CD4-positive, CD25-positive, alpha-beta regulatory T cell (primary cell): ENCODE data around the gene TLX1. TPM values are rescaled to one million over a fixed set of nuclear protein-coding genes. Genes with fewer than 3 reads are reported as not detected.

Source experiments
- ATAC-seq, 2 donors: fragments of 150-1000 bp; cut with Tn5 transposase; one replicate each; pipeline ENCODE4 v1.10.0; 2021; ENCODE audit warnings: low read depth in 2 of 2, moderate number of reproducible peaks in 2 of 2, moderate library complexity in 1 of 2
- DNase-seq, 3 donors: peaks; one replicate each; pipeline versions ENCODE4 v3.0.0 to v3.0.0-alpha.2; 2012 to 2022; ENCODE audit warnings: mixed read lengths in 1 of 3
- H3K27ac ChIP-seq: one replicate; pipeline ENCODE4 v1.7.0; 2013; ENCODE audit warnings: mild to moderate bottlenecking, low read length; ENCODE audit not compliant: insufficient read depth, poor library complexity, severe bottlenecking
- H3K27me3 ChIP-seq: one replicate; pipeline ENCODE4 v1.7.0; 2013; ENCODE audit warnings: low read length; ENCODE audit not compliant: control insufficient read depth, insufficient read depth
- H3K36me3 ChIP-seq: one replicate; pipeline ENCODE4 v1.7.0; 2013; ENCODE audit warnings: mild to moderate bottlenecking, low read length, moderate library complexity; ENCODE audit not compliant: control insufficient read depth, insufficient read depth
- H3K4me1 ChIP-seq: 2 replicates; pipeline ENCODE4 v1.7.0; 2013; ENCODE audit warnings: mild to moderate bottlenecking, low read length; ENCODE audit not compliant: insufficient read depth, control insufficient read depth, poor library complexity, severe bottlenecking
- H3K4me3 ChIP-seq: one replicate; pipeline ENCODE4 v1.7.0; 2013; ENCODE audit warnings: low read depth, mild to moderate bottlenecking, low read length, moderate library complexity
- H3K9me3 ChIP-seq, 2 experiments: 1 replicate in 1 of 2; 2 replicates in 1 of 2; pipeline ENCODE4 v1.7.0; 2013; ENCODE audit warnings: low read length in 2 of 2, mild to moderate bottlenecking in 1 of 2, moderate library complexity in 1 of 2; ENCODE audit not compliant: control insufficient read depth in 2 of 2
- H3K27ac Mint-ChIP-seq, 3 donors: one replicate each; pipeline ENCODE4 v1.8.0; 2020 to 2022; ENCODE audit warnings: mild to moderate bottlenecking in 3 of 3, mixed read lengths in 3 of 3, moderate library complexity in 2 of 3
- H3K27me3 Mint-ChIP-seq: one replicate; pipeline ENCODE4 v1.8.0; 2022; ENCODE audit warnings: mild to moderate bottlenecking, mixed read lengths
- H3K36me3 Mint-ChIP-seq: one replicate; pipeline ENCODE4 v1.8.0; 2020; ENCODE audit warnings: mixed read lengths
- H3K4me1 Mint-ChIP-seq, 4 donors: one replicate each; pipeline ENCODE4 v1.8.0; 2020 to 2022; ENCODE audit warnings: mixed read lengths in 4 of 4, mild to moderate bottlenecking in 1 of 4
- H3K4me3 Mint-ChIP-seq, 4 donors: one replicate each; pipeline ENCODE4 v1.8.0; 2020 to 2022; ENCODE audit warnings: mild to moderate bottlenecking in 4 of 4, mixed read lengths in 4 of 4, moderate library complexity in 3 of 4
- H3K9me3 Mint-ChIP-seq, 7 donors: one replicate each; pipeline ENCODE4 v1.8.0; 2020 to 2022; ENCODE audit warnings: mixed read lengths in 7 of 7, mild to moderate bottlenecking in 3 of 7, moderate library complexity in 2 of 7
- polyA plus RNA-seq, 4 donors: library from polyadenylated mRNA; unstranded; fragments of 300-500 nt; fragmentation: Illumina TruSeq; gene quantifications; one replicate each; pipeline ENCODE4 v1.2.3, GENCODE V29; 2021
- total RNA-seq: library from RNA; stranded (reverse); gene quantifications from one replicate; pipeline ENCODE4 v1.2.3, GENCODE V29; 2022

Gene TLX1
- total and polyA plus RNA-seq, 5 donors from 2014 or later, result not detected

DNA sequence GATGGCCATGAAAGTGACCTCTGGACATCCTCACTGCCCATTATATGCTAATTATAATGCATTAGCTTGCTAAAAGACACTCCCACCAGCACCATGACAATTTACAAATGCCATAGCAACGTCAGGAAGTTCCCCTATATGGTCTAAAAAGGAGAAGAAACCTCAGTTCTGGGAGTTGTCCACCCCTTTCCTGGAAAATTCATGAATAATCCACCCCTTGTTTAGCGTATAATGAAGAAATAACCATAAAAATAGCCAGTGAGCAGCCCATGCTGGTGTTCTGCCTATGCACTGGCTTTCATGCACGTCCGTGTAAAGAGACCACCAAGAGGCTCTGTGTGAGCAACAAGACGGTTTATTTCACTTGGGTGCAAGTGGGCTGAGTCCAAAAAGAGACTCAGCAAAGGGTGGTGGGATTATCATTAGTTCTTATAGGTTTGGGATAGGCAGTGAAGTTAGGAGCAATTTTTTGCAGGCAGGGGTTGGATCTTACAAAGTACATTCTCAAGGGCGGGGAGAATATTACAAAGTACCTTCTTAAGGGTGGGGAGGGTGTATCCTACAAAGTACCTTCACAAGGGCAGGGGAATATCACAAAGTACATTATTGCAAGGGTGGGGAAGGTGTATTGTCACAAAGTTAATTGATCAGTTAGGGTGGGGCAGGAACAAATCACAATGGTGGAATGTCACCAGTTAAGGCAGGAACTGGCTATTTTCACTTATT is 52.5 kb downstream of the TLX1 start:
- DNase-seq (no peak), ATAC-seq (no peak)
- Histone ChIP-seq H3K27ac (no peak overlapping the region), H3K27me3 (peaks cover 2% of the 10 kb centered on the region), H3K36me3 (no peaks in the 10 kb centered on the region), H3K4me3 (no peak overlapping the region), H3K9me3 (no peaks in the 10 kb centered on the region), H3K4me1 (no peaks in the 10 kb centered on the region)
- H3K27ac Mint-ChIP-seq, result no peak overlapping the region
- H3K36me3 Mint-ChIP-seq, result no peaks in the 10 kb centered on the region
- no peak overlapping the region for H3K4me3 Mint-ChIP-seq
- no peaks in the 10 kb centered on the region for H3K9me3 Mint-ChIP-seq
- no peaks in the 10 kb centered on the region for H3K4me1 Mint-ChIP-seq
- peaks cover 6% of the 10 kb centered on the region for H3K27me3 Mint-ChIP-seq

Other genes with a start within 250 kb of the TLX1 start
- gene SLF2, start 218.3 kb upstream of the TLX1 start, total RNA-seq, result 23.2 TPM
- 10 to 100 TPM; 10.3 to 11.8 (median 10.6) TPM for gene SLF2, start 218.3 kb upstream of the TLX1 start, polyA plus RNA-seq
- 1.1 TPM for gene SEMA4G, start 161.8 kb upstream of the TLX1 start, total RNA-seq
- under 1 TPM in 1 of 4 donors, not detected in 3; 0.61 TPM for gene SEMA4G, start 161.8 kb upstream of the TLX1 start, polyA plus RNA-seq
- gene MRPL43, start 143.8 kb upstream of the TLX1 start, total RNA-seq, result 40.2 TPM
- 100 to 1,000 TPM; 135 to 148 (median 137) TPM for gene MRPL43, start 143.8 kb upstream of the TLX1 start, polyA plus RNA-seq
- 3.4 TPM for gene TWNK, start 143.8 kb upstream of the TLX1 start, total RNA-seq
- 10 to 100 TPM in 1 of 4 donors, 1 to 10 TPM in 3; 3.8 to 12.8 (median 6.7) TPM for gene TWNK, start 143.8 kb upstream of the TLX1 start, polyA plus RNA-seq
- gene LZTS2, start 131.5 kb upstream of the TLX1 start, total RNA-seq, result 19.3 TPM
- gene LZTS2, start 131.5 kb upstream of the TLX1 start, polyA plus RNA-seq, result 10 to 100 TPM; 11.0 to 16.4 (median 12.3) TPM
- gene PDZD7, start 100.2 kb upstream of the TLX1 start, total RNA-seq, result 3.5 TPM
- 1 to 10 TPM in 1 of 4 donors, under 1 TPM in 3; 0.59 to 1.1 (median 0.70) TPM for gene PDZD7, start 100.2 kb upstream of the TLX1 start, polyA plus RNA-seq
- gene SFXN3, start 100.1 kb upstream of the TLX1 start, total RNA-seq, result 70.4 TPM
- 10 to 100 TPM; 17.7 to 21.1 (median 20.2) TPM for gene SFXN3, start 100.1 kb upstream of the TLX1 start, polyA plus RNA-seq
- not detected for gene KAZALD1, start 69.3 kb upstream of the TLX1 start, total RNA-seq
- gene KAZALD1, start 69.3 kb upstream of the TLX1 start, polyA plus RNA-seq, result under 1 TPM in 1 of 4 donors, not detected in 3; 0.62 TPM
- gene LBX1, start 98.2 kb downstream of the TLX1 start, total RNA-seq, result not detected
- not detected for gene LBX1, start 98.2 kb downstream of the TLX1 start, polyA plus RNA-seq
- 17.8 TPM for gene BTRC, start 222.9 kb downstream of the TLX1 start, total RNA-seq
- 1 to 10 TPM; 6.1 to 9.6 (median 8.1) TPM for gene BTRC, start 222.9 kb downstream of the TLX1 start, polyA plus RNA-seq